GM12874 (cell line): Measurements from ENCODE around the gene FAS.

Source experiments
- CTCF ChIP-seq: IDR thresholded peaks from 2 replicates; pipeline ENCODE4 v1.5.1; 2011; ENCODE audit warnings: low read depth, mild to moderate bottlenecking, control low read depth, low read length, moderate library complexity; ENCODE audit not compliant: insufficient read depth

The FAS gene

GRCh38 chr10:88986549-88987242, 3.9 kb upstream of the FAS start:
- peak; percentile 30; the same call in 1 of the 2 replicates for TF ChIP-seq CTCF

DNA sequence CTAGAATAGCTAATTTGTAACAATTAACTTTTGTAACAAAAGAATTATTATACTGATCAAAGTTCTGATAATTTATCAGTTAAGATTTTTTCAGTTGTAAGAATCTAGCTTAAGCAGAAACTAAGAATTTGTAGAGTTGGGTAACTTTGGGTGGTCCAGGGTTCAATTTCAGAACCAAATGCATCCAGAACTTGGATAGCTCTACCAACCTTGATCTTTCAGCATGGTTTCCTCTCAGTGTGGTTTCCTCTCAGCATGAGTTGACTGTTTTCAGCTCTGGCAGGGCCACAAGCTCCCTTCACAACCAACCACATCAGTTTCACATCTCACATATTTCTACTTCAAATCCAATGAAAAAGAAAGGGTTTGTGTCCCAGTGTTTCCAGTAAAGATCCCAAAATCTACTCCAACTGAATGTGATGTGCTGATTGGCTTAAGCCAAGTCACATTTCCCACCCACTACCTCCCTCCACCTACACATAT, 3.3 kb upstream of the FAS start:
- TF ChIP-seq CTCF, result no peak

- TF ChIP-seq CTCF, result no peak
Measured at GRCh38 chr10:88987840-88988239, 2.8 kb upstream of the FAS start.

GRCh38 chr10:88989423-88989822, 1.2 kb upstream of the FAS start:
- no peak for TF ChIP-seq CTCF

DNA sequence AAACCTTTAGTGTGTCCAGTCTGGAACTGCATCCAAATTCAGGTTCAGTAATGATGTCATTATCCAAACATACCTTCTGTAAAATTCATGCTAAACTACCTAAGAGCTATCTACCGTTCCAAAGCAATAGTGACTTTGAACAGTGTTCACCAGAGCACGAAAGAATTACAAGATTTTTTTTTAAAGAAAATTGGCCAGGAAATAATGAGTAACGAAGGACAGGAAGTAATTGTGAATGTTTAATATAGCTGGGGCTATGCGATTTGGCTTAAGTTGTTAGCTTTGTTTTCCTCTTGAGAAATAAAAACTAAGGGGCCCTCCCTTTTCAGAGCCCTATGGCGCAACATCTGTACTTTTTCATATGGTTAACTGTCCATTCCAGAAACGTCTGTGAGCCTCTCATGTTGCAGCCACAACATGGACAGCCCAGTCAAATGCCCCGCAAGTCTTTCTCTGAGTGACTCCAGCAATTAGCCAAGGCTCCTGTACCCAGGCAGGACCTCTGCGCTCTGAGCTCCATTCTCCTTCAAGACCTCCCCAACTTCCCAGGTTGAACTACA, 694 bp upstream of the FAS start:
- no peak for TF ChIP-seq CTCF

DNA sequence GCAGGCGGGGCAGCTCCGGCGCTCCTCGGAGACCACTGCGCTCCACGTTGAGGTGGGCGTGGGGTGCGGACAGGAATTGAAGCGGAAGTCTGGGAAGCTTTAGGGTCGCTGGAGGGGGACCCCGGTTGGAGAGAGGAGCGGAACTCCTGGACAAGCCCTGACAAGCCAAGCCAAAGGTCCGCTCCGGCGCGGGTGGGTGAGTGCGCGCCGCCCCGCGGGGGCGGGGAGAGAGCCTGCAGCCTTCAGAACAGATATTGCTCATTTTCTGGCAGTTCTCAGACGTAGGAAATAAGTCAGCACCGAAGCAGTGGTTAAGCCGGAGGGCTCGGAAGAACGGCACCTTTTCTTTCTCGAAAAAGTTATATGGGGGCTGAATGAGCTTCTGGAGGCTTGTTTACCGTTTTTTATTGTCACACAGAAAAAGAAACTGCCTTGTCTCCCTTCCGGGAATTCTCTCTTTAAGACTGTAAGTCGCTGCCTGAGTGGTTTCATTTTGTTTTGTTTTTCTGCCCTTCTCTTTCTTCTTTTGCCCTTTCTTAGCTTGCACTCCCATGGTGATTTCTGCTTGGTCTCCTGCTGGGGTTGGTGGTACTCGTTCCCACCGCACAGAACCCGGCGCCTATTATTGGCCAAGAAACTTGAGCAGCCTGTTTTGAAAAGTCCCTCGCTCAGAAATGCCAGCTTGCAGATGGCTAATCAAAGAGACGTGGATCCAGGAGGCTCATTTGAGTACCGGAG, 732 bp downstream of the FAS start:
- TF ChIP-seq CTCF, result peak; percentile 16; the same call in 1 of the 2 replicates

DNA sequence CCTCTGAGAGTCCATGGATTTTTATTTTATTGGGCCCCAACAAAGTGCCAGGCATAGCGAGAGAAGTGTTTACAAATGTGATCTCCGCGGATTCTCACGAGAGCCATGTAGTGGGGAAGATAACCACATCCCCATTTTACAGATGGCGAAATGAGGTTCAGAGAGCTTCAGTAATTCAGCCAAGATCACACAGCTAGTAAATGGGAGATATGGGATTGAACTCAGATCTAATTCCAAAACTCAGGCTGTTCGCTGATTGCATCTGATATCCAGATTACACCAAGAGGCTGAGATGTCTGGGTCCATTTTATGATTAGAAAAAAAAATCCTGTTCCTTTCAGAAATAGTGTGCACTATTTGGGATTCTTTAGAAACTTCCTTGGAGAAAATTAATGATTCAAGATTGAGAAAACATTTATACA, 1.3 kb downstream of the FAS start:
- no peak for TF ChIP-seq CTCF
